ENCODE measurements around the gene IL1RAPL2. TPM values are rescaled to one million over a fixed set of nuclear protein-coding genes. Genes with fewer than 3 reads are reported as not detected.

The IL1RAPL2 gene
- total RNA-seq, 4 donors from 2014 or later, result 0.16 TPM; not detected in 3

DNA sequence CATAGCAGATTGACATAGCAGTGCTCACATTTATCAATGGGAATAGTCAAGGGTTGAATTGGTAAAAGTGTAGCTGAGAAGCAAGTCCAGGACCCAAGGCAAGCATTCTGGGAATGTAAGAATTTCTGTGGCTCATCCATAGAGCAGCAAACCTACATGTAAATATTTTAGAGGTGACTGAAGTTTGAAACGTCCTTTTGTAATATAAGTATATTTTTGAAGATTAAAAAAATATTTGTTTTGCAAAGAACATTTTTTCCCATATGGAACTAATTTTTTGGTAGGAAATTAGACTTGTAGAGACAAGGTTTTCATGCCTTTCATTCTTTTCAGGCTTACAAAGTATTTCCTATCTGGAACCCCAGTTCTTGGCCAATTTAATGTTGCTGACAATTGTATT is 550.5 kb downstream of the IL1RAPL2 start:
- TF ChIP-seq, protein P1, sequence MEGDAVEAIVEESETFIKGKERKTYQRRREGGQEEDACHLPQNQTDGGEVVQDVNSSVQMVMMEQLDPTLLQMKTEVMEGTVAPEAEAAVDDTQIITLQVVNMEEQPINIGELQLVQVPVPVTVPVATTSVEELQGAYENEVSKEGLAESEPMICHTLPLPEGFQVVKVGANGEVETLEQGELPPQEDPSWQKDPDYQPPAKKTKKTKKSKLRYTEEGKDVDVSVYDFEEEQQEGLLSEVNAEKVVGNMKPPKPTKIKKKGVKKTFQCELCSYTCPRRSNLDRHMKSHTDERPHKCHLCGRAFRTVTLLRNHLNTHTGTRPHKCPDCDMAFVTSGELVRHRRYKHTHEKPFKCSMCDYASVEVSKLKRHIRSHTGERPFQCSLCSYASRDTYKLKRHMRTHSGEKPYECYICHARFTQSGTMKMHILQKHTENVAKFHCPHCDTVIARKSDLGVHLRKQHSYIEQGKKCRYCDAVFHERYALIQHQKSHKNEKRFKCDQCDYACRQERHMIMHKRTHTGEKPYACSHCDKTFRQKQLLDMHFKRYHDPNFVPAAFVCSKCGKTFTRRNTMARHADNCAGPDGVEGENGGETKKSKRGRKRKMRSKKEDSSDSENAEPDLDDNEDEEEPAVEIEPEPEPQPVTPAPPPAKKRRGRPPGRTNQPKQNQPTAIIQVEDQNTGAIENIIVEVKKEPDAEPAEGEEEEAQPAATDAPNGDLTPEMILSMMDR (IDR thresholded peaks at IDR 0.05), result no peak
- TF ChIP-seq POLR2A (IDR thresholded peaks at IDR 0.05) (no peak), POLR2AphosphoS5 (IDR thresholded peaks at IDR 0.05) (no peak), EP300 (IDR thresholded peaks at IDR 0.05; ENCODE audit: low read depth) (no peak)
- DNase-seq, result no peak
- H3K4me1 ChIP-seq, result no peaks in the 10 kb centered on the region
- no peaks in the 10 kb centered on the region for H3K9me3 ChIP-seq
- intact Hi-C loops (cut with DNase I; ENCODE audit: low total_unique reads), result no loop called here
- WGBS, 2 donors (ENCODE audit: low coverage in 1 of 2), result 31 to 33% methylated on average over 1 of the region's 1 CpG
- in situ Hi-C loops (cut with MboI; ENCODE audit: low pct_ligation_motif_present in 1 of 4, low pct_unique_long_range_greater_than_20kb in 1 of 4, low sequenced_read_pairs in 3 of 4), result no loop called here
- H3K27me3 ChIP-seq, result no peaks in the 10 kb centered on the region
- H3K4me3 ChIP-seq, result no peak overlapping the region
- no peak overlapping the region for H3K27ac ChIP-seq
- H3K36me3 ChIP-seq, result no peaks in the 10 kb centered on the region

DNA sequence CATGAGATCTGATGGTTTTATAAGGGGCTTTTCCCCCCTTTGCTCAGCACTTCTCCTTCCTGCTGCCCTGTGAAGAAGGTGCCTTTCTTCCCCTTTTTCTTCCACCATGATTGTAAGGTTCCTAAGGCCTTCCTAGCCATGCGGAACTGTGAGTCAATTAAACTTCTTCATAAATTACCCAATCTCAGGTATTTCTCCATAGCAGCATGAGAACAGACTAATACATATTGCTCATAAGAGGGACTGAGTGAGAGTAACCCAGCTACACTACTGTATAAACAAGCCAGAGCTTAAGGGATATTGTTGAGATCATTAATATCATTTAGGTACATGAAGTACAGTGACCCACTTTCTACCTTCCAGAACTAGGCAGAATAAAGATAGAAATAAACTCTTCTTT is 551.6 kb downstream of the IL1RAPL2 start:
- in situ Hi-C loops (cut with MboI; ENCODE audit: low pct_ligation_motif_present in 1 of 4, low pct_unique_long_range_greater_than_20kb in 1 of 4, low sequenced_read_pairs in 3 of 4) (no loop called here), intact Hi-C loops (cut with DNase I; ENCODE audit: low total_unique reads) (no loop called here)
- WGBS, 2 donors (ENCODE audit: low coverage in 1 of 2), result 95% methylated on average over 1 of the region's 1 CpG; no CpG with 5 or more reads in 1 of the 2 donors
- no peak for DNase-seq
- no peak overlapping the region for H3K4me3 ChIP-seq
- no peak overlapping the region for H3K27ac ChIP-seq
- no peak for TF ChIP-seq POLR2A (IDR thresholded peaks at IDR 0.05)
- no peak for TF ChIP-seq POLR2AphosphoS5 (IDR thresholded peaks at IDR 0.05)
- no peak for TF ChIP-seq EP300 (IDR thresholded peaks at IDR 0.05; ENCODE audit: low read depth)
- TF ChIP-seq, protein P1 (IDR thresholded peaks at IDR 0.05), result no peak
- H3K36me3 ChIP-seq, result no peaks in the 10 kb centered on the region
- H3K9me3 ChIP-seq, result no peaks in the 10 kb centered on the region
- no peaks in the 10 kb centered on the region for H3K27me3 ChIP-seq
- H3K4me1 ChIP-seq, result no peaks in the 10 kb centered on the region

DNA sequence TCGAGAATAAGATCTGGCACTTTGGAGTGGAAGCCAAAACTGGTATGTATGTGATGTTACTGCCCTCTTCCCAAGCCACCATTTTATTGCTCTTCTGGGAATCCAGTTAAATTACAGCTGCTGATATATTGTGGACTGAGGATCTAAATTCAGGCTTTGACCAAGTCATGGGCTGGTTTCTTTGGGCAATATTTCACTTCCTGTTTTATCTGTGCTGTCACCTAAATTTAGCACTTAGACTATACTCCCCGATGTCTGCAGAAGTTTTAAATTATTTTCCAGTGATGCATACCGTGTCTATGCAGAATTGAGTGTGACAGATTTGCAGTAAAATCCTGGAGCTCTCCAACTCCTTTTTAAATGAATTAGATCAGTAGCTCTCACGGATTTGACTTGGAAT is 554.5 kb downstream of the IL1RAPL2 start:
- 31 to 52% methylated on average over 2 to 4 of the region's 4 CpGs for WGBS, 2 donors (ENCODE audit: low coverage in 1 of 2)
- intact Hi-C loops (cut with DNase I; ENCODE audit: low total_unique reads) (no loop called here), in situ Hi-C loops (cut with MboI; ENCODE audit: low pct_ligation_motif_present in 1 of 4, low pct_unique_long_range_greater_than_20kb in 1 of 4, low sequenced_read_pairs in 3 of 4) (no loop called here)
- Histone ChIP-seq H3K36me3 (no peaks in the 10 kb centered on the region), H3K27ac (no peak overlapping the region), H3K4me3 (no peak overlapping the region), H3K4me1 (no peaks in the 10 kb centered on the region), H3K9me3 (no peaks in the 10 kb centered on the region), H3K27me3 (no peaks in the 10 kb centered on the region)
- DNase-seq, result no peak
- TF ChIP-seq POLR2A (IDR thresholded peaks at IDR 0.05) (no peak), POLR2AphosphoS5 (IDR thresholded peaks at IDR 0.05) (no peak), EP300 (IDR thresholded peaks at IDR 0.05; ENCODE audit: low read depth) (no peak)
- TF ChIP-seq, protein P1 (IDR thresholded peaks at IDR 0.05), result no peak

DNA sequence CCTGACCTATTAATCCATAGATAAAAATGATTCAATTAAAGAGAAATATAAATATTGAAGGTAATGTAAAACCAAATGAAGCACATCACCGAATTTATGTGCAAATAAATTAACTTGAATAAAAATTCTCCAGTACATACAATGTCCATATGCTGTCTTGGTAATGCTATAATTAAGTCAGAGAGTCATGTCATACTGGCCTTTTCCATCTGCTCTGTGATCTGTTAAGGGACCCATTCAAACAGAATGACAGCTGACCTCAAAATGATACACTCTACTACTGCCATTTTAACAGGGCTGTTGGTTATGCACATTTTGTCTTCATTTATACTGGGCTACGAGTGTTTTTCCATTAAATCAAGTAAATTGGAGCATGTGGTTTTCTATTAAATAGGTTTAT is 555.2 kb downstream of the IL1RAPL2 start:
- no peaks in the 10 kb centered on the region for H3K4me1 ChIP-seq
- no peaks in the 10 kb centered on the region for H3K36me3 ChIP-seq
- in situ Hi-C loops (cut with MboI; ENCODE audit: low pct_ligation_motif_present in 1 of 4, low pct_unique_long_range_greater_than_20kb in 1 of 4, low sequenced_read_pairs in 3 of 4) (no loop called here), intact Hi-C loops (cut with DNase I; ENCODE audit: low total_unique reads) (no loop called here)
- WGBS, 2 donors (ENCODE audit: low coverage in 1 of 2), result 61 to 80% methylated on average over 1 to 2 of the region's 2 CpGs
- H3K27ac ChIP-seq, result no peak overlapping the region
- H3K27me3 ChIP-seq, result no peaks in the 10 kb centered on the region
- TF ChIP-seq, protein P1 (IDR thresholded peaks at IDR 0.05), result no peak
- no peak for TF ChIP-seq POLR2A (IDR thresholded peaks at IDR 0.05)
- TF ChIP-seq POLR2AphosphoS5 (IDR thresholded peaks at IDR 0.05), result no peak
- TF ChIP-seq EP300 (IDR thresholded peaks at IDR 0.05; ENCODE audit: low read depth), result no peak
- no peak overlapping the region for H3K4me3 ChIP-seq
- DNase-seq, result no peak
- H3K9me3 ChIP-seq, result no peaks in the 10 kb centered on the region

Data from transverse colon (tissue), 4 donors.